WI38 (cell line): Measurements from ENCODE around the gene OGT.
A peak's percentile ranks its signal among the peaks of the same experiment; 100 is the strongest.

ENCODE experiments used
- H3K4me3 ChIP-seq: 2 replicates; pipeline ENCODE4 v1.5.1; 2011; ENCODE audit warnings: low read depth, mild to moderate bottlenecking, control low read depth, low read length
- CTCF ChIP-seq: IDR thresholded peaks from 2 replicates; pipeline ENCODE4 v1.5.1; 2012; ENCODE audit warnings: low read depth, mild to moderate bottlenecking, control low read depth, low read length

OGT gene

GRCh38 chrX:71619193-71619592 lies 86.3 kb downstream of the OGT start:
- H3K4me3 ChIP-seq, result no peak overlapping the region
- TF ChIP-seq CTCF, result no peak

GRCh38 chrX:71619986-71620385 lies 87.1 kb downstream of the OGT start:
- H3K4me3 ChIP-seq, result no peak overlapping the region
- no peak for TF ChIP-seq CTCF

GRCh38 chrX:71621603-71622002 lies 88.7 kb downstream of the OGT start:
- TF ChIP-seq CTCF, result no peak
- H3K4me3 ChIP-seq, result no peak overlapping the region

- no peak for TF ChIP-seq CTCF
- H3K4me3 ChIP-seq, result no peak overlapping the region
These were observed 89.2 kb downstream of the OGT start for GRCh38 chrX:71622032-71622575.

- TF ChIP-seq CTCF, result peak; percentile 8; the same call in 1 of the 2 replicates
- H3K4me3 ChIP-seq, result no peak overlapping the region
These were observed 89.9 kb downstream of the OGT start for GRCh38 chrX:71622576-71623450.

GRCh38 chrX:71623714-71624113 lies 90.8 kb downstream of the OGT start:
- H3K4me3 ChIP-seq, result no peak overlapping the region
- no peak for TF ChIP-seq CTCF

- no peak for TF ChIP-seq CTCF
- no peak overlapping the region for H3K4me3 ChIP-seq
These were observed 92.6 kb downstream of the OGT start for GRCh38 chrX:71625471-71625870.
